Measurements from ENCODE around the gene NR2E1. TPM values are rescaled to one million over a fixed set of nuclear protein-coding genes. Genes with fewer than 3 reads are reported as not detected.

The NR2E1 gene
- total and polyA plus RNA-seq, 2 of the 13 experiments (the other 11 are each of a cell fraction or from before 2014, with no cell fraction given): not detected

DNA sequence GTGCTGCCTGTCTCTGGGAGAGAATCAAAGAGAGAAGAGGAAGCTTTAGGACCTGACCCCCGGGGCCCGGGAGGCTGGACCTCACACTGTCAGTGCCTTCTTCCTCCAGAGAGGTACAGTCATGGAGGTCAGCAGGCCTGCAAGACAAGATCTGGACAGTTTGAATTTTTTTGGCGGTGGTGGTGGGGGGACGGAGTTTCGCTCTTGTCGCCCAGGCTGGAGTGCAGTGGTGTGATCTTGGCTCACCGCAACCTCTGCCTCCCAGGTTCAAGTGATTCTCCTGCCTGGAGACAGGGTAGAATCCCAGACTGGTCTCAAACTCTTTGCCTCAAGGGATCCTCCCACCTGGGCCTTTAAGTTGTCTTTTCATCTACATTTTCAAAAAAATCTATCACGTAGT, 34.4 kb downstream of the NR2E1 start:
- no peaks in the 10 kb centered on the region for H3K9me3 ChIP-seq (ENCODE audit: low read length)
- FAIRE-seq (no peak), DNase-seq (ENCODE audit: low spot score) (no peak), ATAC-seq (peak; percentile 3; the same call in 1 of the 3 replicates)
- H3K27ac ChIP-seq (ENCODE audit: extremely low read length, insufficient read depth, low read length): no peak overlapping the region
- H3K27me3 ChIP-seq (ENCODE audit: control insufficient read depth in 1 of 2, insufficient read depth in 2 of 2, low read length in 2 of 2): peaks cover 0 to 1% of the 10 kb centered on the region in 2 experiments; a peak in 1 of 5 replicates
- peak overlapping the region; percentile 65 for H3K4me2 ChIP-seq (ENCODE audit: low read depth, low read length)
- BruUV-seq (replicated peaks): no TSS peak
- peak overlapping the region in 1 of 3 experiments; percentile 57; a peak in 2 of 6 replicates for H3K4me3 ChIP-seq (replicated peaks in 1 of 3; ENCODE audit: insufficient read depth in 1 of 3, low read depth in 2 of 3, low read length in 3 of 3)
- intact Hi-C loops (cut with micrococcal nuclease; ENCODE audit: unreplicated experiment) (no loop called here), in situ Hi-C loops (cut with HindIII; ENCODE audit: extremely low pct_ligation_motif_present, low pct_unique_long_range_greater_than_20kb) (no loop called here)
- ChIA-PET POLR2A (interaction anchor here (0.8 to 1.8 kb wide), 2 partner anchors 32 to 61 kb away, joined by 3 to 12 read pairs; partner anchors contain the start of gene SNX3), CTCF (ENCODE audit: low intra/inter-chr PET ratio, low total read pairs) (no interaction called here)
- peaks cover 49% of the 10 kb centered on the region for H3K4me1 ChIP-seq (ENCODE audit: insufficient read depth, low read length)
- TF ChIP-seq ZNF790 (CRISPR knock-in tag; IDR thresholded peaks at IDR 0.05; ENCODE audit: borderline replicate concordance): no peak
- TF ChIP-seq, protein P1, sequence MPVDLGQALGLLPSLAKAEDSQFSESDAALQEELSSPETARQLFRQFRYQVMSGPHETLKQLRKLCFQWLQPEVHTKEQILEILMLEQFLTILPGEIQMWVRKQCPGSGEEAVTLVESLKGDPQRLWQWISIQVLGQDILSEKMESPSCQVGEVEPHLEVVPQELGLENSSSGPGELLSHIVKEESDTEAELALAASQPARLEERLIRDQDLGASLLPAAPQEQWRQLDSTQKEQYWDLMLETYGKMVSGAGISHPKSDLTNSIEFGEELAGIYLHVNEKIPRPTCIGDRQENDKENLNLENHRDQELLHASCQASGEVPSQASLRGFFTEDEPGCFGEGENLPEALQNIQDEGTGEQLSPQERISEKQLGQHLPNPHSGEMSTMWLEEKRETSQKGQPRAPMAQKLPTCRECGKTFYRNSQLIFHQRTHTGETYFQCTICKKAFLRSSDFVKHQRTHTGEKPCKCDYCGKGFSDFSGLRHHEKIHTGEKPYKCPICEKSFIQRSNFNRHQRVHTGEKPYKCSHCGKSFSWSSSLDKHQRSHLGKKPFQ (CRISPR knock-in tag; IDR thresholded peaks at IDR 0.05; ENCODE audit: insufficient replicate concordance): no peak
- no peak for TF ChIP-seq ZNF260 (CRISPR knock-in tag; IDR thresholded peaks at IDR 0.05; ENCODE audit: borderline replicate concordance, low read depth)
- TF ChIP-seq ZSCAN20 (CRISPR knock-in tag; IDR thresholded peaks at IDR 0.05; ENCODE audit: borderline replicate concordance): no peak
- TF ChIP-seq ZNF441 (CRISPR knock-in tag; IDR thresholded peaks at IDR 0.05; ENCODE audit: borderline replicate concordance): peak; percentile 52; the same call in 1 of the 2 replicates
- TF ChIP-seq HOXA5 (CRISPR knock-in tag; IDR thresholded peaks at IDR 0.05): 0 out of 2 replicates have a peak, but pooled peaks have one; percentile 43
- TF ChIP-seq REXO4 (CRISPR knock-in tag; IDR thresholded peaks at IDR 0.05; ENCODE audit: borderline replicate concordance): no peak
- TF ChIP-seq, protein P2, sequence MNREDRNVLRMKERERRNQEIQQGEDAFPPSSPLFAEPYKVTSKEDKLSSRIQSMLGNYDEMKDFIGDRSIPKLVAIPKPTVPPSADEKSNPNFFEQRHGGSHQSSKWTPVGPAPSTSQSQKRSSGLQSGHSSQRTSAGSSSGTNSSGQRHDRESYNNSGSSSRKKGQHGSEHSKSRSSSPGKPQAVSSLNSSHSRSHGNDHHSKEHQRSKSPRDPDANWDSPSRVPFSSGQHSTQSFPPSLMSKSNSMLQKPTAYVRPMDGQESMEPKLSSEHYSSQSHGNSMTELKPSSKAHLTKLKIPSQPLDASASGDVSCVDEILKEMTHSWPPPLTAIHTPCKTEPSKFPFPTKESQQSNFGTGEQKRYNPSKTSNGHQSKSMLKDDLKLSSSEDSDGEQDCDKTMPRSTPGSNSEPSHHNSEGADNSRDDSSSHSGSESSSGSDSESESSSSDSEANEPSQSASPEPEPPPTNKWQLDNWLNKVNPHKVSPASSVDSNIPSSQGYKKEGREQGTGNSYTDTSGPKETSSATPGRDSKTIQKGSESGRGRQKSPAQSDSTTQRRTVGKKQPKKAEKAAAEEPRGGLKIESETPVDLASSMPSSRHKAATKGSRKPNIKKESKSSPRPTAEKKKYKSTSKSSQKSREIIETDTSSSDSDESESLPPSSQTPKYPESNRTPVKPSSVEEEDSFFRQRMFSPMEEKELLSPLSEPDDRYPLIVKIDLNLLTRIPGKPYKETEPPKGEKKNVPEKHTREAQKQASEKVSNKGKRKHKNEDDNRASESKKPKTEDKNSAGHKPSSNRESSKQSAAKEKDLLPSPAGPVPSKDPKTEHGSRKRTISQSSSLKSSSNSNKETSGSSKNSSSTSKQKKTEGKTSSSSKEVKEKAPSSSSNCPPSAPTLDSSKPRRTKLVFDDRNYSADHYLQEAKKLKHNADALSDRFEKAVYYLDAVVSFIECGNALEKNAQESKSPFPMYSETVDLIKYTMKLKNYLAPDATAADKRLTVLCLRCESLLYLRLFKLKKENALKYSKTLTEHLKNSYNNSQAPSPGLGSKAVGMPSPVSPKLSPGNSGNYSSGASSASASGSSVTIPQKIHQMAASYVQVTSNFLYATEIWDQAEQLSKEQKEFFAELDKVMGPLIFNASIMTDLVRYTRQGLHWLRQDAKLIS (CRISPR knock-in tag; IDR thresholded peaks at IDR 0.05): no peak
- peak; percentile 34; the same call in 1 of the 2 replicates for TF ChIP-seq ZNF605 (CRISPR knock-in tag; IDR thresholded peaks at IDR 0.05)
- TF ChIP-seq ZNF674 (CRISPR knock-in tag; IDR thresholded peaks at IDR 0.05; ENCODE audit: low read depth): no peak
- TF ChIP-seq POGZ (CRISPR knock-in tag; IDR thresholded peaks at IDR 0.05): no peak
- TF ChIP-seq NFKB2 (CRISPR knock-in tag; IDR thresholded peaks at IDR 0.05; ENCODE audit: borderline replicate concordance): no peak
- TF ChIP-seq, protein P3, sequence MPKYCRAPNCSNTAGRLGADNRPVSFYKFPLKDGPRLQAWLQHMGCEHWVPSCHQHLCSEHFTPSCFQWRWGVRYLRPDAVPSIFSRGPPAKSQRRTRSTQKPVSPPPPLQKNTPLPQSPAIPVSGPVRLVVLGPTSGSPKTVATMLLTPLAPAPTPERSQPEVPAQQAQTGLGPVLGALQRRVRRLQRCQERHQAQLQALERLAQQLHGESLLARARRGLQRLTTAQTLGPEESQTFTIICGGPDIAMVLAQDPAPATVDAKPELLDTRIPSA (CRISPR knock-in tag; IDR thresholded peaks at IDR 0.05; ENCODE audit: borderline replicate concordance): no peak
- no peak overlapping the region for H2AFZ ChIP-seq (ENCODE audit: low read length)
- no peak overlapping the region for H3K9ac ChIP-seq (ENCODE audit: insufficient read depth, low read depth, low read length)
- no peaks in the 10 kb centered on the region for H3K36me3 ChIP-seq (replicated peaks in 1 of 2; ENCODE audit: control insufficient read depth in 1 of 2, insufficient read depth in 2 of 2, low read length in 2 of 2)
- 55% methylated on average over 7 of the region's 8 CpGs for WGBS (ENCODE audit: low lambda C conversion rate)
- no peaks in the 10 kb centered on the region for H4K20me1 ChIP-seq (ENCODE audit: insufficient read depth, low read length)
- H3K79me2 ChIP-seq (ENCODE audit: insufficient read depth, low read length): no peaks in the 10 kb centered on the region
